Left lobe of liver (tissue), 2 donors: Measurements from ENCODE around the gene UBE3B. TPM values are rescaled to one million over a fixed set of nuclear protein-coding genes. Genes with fewer than 3 reads are reported as not detected.

Experiments used
- ATAC-seq: fragments of 200-7000 bp; cut with Tn5 transposase; one replicate; pipeline ENCODE4 v1.9.1; 2020; ENCODE audit warnings: mild to moderate bottlenecking, moderate library complexity
- DNase-seq: peaks from one replicate; pipeline ENCODE4 v3.0.0-alpha.2; 2020; ENCODE audit warnings: low spot score
- total RNA-seq: library from RNA; stranded (reverse); gene quantifications from one replicate; pipeline ENCODE4 v1.2.1, GENCODE V29; 2021
- donor health status: DM: no; HTN: no; CAD: no; lungs with moderate emphysema.
- donor health status: DM: no; HTN: yes; CAD: no.

UBE3B gene
- total RNA-seq, 1 donor from 2014 or later: 19.2 TPM

DNA sequence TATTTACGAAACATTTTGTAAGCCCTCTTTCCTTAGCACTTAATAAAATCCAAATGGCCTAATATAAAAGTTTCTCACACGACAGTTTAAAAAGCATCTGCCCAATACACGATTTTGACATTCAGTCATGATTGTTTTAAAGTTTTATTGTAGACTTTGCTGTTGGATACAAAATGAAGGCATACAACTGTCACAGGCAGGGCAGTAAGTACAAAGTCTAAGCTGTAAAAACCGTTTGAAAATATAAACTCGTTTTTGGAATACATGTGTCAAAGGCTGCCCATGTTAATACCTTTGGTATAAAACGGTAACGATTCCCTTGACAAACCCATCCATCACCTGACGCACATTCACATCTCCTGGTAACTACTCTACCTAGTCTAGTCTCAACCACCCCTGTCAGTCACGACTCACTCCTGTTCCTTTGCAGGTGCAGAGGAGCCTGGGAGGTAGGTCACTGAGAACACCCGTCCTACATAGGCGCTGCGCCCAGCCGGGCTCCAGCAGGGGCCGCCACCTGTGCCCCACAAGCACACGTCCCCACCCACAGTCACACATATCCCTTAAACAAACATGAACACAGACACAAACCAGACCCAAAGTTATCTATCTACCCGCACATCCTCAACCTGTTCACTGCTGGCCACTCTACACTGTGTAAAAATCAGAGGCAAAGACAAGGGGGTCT lies 27.4 kb upstream of the UBE3B start:
- DNase-seq: no peak
- no peak for ATAC-seq

DNA sequence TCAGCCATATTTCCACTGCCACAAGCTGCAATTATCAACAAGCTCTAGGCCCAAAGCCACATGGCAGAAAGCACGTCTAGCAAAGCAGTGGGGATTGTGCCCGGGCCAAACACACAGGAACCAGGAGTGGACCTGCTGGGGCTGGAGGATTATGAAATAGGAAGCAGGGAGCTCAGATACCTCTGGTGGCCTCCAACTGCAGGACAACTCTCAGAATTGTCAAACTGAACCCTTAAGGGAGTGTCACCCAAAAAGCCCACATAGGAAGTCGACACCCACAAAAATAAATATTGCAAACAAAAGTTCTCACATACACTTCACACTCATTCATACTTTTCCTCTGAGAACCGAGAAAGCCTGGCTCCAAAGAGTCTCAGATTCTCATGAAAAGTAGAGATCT lies 26.5 kb upstream of the UBE3B start:
- ATAC-seq (peak; percentile 92), DNase-seq (peak; percentile 71)

DNA sequence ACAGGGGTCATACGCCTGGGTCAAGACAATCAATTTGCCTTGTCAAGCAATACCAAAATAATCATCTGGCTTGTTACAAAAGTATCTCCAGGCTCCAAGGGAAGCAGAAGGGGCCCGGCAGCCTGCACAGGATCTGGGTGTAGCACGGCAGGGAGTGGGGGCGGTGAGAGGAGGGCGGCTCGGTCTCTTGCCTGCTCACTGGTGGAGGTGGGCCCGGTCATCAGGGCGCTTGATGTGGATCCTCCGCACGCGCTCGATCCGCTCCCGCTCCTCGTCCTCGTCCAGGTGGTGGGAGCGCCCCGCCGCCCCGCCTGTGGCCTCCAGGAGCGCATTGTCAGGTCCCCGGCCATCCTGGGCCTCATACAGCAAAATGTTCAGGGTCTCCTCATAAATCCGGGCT lies 26.0 kb upstream of the UBE3B start:
- ATAC-seq (no peak), DNase-seq (no peak)

DNA sequence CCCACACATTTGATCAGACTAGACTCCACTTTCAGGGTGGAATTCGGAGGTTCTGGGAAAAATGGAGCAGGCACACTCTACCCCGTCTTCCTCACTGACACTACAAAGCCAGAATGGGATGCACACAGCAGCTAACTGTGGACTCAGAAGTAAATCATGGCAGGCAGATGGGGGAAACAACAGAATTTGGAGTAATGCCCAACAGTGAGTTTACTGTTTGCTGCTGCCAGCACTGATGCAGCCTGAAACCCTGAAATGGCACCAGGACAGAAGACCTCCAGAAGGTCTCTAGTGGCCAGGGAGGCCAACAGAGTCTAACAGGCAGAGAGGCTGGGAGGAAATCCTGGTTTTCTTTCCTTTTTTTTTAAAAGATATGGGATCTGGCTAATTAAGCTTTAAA lies 24.9 kb upstream of the UBE3B start:
- DNase-seq (no peak), ATAC-seq (no peak)

DNA sequence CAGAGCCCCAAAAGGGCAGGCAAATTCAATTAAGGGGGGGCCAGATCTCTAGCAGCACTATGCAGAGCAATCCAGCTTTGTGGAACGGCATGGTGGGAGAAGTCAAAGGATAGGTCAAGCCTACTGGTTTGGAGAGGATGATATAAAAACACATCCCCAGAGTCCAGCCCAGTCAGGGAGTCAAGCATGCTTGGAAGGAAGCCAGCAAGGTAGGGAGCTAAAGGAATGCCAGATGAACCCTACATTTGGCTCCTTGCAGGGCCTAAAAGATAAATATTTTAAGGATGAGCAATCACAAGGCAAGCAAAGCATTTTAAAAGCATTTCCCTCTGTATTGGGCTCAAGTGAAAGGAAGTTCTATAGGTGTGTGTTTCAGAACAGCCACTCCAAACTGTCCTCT lies 21.7 kb upstream of the UBE3B start:
- ATAC-seq: no peak
- DNase-seq: no peak

DNA sequence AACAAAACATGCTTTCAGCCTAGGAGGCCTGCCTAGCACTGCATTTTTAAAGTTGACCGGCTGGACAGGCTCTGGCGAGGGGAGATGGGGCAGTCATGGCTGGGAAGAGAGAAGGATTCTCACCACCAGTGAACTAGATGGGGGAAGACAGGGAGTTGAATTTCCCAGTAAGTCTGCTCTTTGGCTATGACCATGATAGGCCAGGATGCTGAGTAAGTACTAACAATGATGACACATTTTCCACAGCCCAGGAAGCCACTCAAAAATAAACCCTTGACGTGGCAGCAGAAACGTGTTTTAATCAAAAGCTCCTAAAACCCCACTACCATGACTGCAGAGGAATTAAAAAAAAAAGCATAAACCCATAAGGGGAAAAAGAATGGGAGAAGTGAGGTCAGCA lies 19.3 kb upstream of the UBE3B start:
- DNase-seq (no peak), ATAC-seq (no peak)

DNA sequence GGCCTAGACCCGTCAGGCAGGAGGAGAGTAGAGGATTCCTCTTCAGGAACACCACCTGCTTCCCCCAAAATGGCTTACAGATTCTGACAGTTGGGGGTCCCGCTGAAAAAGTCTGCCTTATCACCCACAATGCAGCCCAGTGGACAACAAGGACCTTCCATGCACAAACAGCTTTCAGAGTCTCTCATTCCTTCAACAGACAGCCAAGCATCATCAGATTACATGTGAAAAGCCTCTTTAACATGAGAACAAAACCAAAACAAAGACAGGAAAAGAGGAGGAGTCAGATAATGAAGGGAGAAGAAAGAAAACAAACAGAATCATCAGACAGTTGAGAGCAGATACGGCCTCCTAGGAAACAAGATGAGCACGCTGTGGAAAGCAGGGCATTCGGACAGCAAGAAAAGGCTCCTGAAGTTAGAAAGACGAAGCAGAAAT lies 18.6 kb upstream of the UBE3B start:
- no peak for ATAC-seq
- DNase-seq: no peak

DNA sequence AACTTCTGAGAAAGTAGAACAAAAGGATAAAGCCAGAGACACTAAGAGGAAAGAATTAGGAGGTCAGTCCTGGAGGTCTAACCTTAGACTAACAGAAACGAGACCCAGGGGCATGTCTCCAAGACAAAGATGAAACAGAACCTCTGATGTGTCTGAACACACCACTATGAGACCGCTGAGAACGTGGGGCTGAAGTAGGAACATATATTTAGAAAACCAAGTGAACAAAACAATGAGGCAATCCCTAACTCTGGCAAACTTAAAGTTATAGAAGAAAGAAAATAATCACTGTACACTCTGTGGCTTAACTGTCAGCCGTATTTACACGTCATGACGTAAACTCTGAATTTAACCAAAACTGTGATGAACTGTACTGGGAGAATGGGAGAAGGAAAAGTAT lies 18.2 kb upstream of the UBE3B start:
- no peak for ATAC-seq
- DNase-seq: no peak

DNA sequence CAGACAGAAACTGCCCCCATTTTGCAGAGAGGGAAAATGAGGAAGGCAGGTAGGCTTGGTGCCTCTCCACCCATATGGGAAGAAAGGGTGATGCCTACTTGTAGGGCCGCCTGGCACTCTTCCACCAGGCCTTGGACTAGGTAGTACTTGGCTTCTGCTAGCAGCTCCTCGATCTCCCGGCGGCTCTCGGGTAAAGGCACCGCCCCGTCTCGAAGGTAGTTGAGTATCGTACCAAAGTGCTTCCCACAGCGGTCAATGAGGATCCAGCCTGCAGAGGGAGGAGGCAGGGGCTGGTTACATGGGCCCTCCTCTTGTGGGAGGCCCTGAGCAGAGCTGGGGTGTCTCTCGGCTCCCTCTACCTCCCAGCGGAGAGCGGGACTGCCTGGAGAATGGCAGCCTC lies 16.9 kb upstream of the UBE3B start:
- DNase-seq (no peak), ATAC-seq (no peak)

DNA sequence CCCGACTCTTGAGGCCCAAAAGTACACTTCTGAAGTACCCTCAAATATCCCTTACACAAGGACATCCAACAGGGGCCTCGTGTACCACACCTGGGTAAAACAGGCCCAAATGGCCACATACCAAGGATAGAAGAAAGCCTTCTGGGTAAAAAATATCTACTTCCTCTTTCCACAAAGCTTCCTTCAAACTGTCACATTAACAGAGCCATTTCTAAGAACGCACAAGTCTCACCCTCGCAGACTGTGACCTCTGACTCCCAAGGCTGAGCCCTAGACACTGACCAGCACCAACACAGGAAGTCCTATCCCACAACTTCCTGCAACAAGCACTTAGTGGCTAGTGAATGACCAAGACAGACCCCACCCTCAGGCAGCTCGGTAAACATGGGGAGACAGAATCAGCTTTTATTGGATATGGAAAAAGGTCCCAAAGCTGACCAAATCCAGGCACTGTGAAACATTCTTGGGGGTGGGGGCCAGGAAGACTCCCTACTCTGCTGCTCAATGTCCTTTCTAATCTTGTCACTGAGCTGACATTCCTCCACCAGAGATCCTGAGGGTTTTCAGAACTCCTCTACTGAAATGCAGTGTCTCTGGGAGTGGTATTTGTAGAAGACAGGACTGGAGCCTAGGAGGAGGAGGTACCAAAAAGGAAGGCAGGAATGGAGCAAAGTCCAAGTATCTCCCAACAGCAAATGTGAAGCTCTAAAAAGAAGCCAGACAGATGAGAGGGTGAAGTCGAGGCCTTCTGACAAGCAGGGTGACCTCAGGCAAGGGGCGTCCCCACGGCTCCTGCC lies 16.2 kb upstream of the UBE3B start:
- DNase-seq (no peak), ATAC-seq (peak; percentile 69)

DNA sequence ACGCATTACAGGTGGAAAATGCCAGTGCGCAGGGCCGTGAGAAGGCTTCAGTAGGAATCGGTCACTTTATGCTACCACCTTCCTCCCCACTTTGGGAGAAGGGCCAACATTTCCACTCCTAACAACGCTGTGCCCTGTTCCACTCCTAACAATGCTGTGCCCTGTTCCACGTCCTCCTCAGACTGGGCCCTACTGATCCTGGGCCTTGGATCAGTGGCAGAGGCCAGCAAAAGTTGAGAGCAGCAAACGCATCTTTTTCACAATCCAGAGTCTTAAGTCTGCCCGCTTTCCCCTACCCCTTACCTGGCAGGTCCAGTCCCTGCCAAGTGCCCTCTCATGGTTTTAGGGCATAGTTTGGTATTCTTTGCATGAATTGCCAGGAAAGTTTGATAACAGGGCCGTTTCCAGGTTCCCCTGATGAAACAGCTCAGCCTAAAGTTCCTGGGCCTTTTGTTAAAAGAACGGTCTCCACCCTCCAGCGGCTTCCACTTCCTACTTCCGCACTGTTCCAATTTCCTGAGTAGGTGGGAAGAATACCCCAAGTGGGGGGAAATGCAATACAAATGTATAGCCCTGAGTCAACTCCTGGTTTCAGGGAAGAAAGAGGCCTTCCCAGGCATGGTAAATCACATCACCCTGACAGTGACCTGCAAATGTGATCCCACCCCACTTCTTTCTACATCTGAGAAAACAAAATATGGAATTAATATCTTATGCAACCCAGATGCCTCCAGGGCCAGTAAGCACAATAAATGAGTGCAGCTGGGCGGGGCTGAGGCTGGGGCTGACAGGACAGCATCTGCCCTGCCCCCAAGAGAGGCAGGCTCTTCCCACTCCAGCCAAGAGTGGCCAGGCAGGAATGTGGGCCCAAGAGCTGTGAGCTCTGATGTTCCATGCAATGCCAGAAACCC lies 15.3 kb upstream of the UBE3B start:
- DNase-seq: no peak
- peak; percentile 45 for ATAC-seq

DNA sequence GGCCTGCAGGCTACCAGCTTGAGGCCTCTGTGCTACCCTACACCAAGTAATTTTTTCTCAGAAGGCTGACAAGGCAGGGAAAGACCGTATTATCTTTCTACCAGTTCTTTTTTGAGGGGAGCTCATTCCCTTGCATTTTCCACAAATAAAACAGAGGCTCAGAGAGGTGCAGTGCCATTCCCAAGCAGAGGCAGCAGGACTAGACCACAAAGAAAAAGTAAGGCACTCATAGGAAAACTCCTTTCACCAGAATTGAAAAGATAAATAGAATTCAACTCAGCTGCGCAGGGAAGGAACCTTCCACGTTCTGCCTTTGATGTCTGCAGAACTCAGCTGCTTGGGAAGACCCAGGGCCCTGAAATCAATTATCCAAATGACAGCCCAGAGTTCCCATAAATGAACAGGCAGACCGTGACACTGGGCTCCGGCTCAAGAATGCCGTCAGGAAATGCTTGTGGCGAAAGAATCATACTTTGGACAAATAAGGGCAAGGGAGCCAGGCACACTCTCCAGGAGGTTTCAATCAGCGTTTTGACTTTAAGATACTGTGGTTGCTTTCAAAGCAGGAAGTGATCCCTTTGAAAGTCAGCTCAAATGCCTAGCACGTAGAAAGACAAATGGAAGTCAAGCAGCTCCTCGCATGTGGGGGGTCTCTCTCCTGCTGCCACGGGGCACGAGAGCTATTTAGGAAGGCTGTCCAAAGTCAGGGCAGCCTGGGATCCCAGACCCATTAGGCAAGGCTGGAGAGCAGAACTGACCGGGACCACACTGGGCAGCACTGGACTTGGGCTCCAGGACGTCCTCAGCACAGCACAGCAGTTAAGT lies 14.4 kb upstream of the UBE3B start:
- ATAC-seq (peak; percentile 59), DNase-seq (peak; percentile 56)

DNA sequence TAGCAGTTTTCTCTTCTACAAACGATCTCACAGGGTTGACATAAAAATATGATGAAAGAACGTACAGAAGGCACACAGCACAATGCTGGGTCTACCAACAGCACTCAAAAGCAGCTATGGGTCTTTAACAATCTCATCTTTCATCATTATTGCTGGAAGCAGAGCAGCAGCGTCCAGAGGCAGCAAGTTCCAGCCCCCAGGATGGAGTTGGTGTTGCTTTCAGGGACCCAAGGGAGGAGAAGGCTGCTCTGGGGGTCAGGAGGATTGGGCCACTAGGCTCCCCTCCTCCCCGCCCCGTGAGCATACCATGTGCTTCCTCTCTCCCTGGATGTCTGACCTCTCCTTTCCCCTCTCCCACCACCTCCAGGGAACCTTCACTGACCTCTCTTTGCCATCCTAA lies 13.7 kb upstream of the UBE3B start:
- DNase-seq (no peak), ATAC-seq (no peak)

DNA sequence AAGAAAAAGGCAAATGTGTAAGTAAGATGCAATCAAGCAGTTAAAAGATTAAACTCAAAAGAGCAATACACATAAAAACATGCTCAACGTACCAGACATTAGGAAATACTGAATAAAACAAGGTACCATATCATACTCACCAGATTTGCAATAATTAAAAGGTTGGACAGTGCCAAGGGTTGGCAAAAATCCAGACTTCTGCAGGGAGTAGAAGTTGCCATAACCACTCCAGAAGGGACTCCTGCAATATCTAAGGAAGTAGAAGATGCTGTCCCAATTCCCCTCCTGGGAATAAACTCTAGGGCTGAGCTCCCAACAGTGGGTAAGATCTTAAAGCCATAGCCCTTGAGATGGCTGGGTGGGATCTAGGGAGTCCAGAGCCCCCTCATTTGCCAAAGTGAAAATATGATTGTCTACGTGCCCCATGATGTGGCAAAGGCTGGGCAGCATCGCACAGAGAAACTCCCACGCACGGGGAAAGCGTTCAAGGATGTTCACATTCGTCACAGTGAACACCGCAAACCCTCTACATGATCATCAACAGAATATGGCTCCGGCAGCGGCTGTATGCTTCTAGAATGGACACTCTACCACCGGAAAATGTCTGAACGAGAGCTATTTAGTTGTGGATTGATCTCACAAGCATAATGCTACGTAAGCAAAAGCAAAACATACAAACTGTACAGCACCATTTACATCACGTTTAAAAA lies 12.6 kb upstream of the UBE3B start:
- DNase-seq (no peak), ATAC-seq (no peak)

DNA sequence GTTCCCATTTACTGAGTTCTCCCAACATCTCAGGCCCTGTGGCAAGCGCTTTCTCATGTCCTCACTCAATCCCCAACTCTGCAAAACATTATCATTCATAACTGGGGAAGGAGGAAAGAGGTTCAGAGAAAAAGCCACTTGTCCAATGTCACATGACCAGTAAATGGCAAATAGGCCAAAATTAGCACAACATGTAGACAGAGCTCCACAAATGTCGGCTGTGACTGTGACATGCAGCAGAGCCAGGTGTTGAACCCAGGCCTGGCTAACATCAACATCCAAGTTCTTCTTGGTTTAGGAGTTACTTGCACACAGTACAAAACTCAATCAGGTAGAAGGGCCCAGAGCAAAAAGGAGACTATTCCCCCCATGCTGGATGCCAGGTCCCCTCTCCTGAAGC lies 11.1 kb upstream of the UBE3B start:
- ATAC-seq (no peak), DNase-seq (no peak)

DNA sequence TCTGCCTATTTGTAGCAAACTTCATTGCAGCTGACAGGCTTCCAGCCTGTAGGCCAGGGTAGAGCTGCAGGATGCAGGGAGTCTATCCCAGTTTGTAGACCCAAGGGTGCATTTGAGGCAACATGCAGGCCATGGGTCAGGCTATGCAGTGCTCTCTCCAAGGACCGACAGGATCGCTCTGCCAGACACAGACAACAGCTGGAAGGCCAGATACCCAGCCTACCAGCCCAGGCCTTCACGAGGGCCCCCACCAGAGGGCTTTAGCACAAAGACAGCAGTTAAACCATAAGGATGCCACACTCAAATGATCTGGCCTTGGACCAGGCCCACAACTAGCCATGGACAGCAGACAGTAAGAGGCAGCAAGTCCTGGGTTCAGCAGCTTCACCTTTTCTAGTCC lies 10.6 kb upstream of the UBE3B start:
- no peak for DNase-seq
- ATAC-seq: no peak

DNA sequence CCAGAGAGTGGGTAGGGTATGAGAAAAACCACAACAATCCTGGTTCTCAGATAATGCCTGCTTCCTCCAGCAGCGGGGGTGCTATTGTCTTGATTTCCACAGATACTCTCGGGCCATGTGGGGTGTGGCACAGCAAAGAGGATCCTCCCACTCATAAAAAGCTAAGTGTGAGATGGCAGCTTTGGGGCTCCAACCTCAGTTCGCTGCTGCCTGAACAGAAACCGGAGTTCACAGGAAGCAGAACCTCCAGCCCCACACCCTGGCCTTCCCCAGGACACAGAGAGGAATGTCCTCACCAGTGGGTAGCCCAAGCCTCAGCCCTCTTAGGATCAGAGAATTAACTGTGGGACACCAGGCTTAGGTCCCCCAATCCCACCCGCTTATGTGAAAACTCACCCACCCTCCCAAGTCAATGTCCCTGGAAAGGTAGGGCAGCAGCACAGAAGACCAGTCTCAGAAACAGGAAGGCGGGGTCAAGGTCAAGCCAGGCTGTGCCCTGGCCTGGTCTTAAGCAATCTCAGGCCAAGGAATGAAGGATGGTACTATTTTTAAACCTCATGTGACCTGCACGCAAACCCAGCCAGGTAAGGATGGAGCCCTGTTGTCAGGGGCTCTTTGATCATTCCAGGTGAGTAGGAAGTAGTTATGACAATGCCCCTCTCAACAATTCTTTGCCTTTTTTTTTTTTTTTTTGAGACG lies 9.3 kb upstream of the UBE3B start:
- DNase-seq (no peak), ATAC-seq (peak; percentile 51)

DNA sequence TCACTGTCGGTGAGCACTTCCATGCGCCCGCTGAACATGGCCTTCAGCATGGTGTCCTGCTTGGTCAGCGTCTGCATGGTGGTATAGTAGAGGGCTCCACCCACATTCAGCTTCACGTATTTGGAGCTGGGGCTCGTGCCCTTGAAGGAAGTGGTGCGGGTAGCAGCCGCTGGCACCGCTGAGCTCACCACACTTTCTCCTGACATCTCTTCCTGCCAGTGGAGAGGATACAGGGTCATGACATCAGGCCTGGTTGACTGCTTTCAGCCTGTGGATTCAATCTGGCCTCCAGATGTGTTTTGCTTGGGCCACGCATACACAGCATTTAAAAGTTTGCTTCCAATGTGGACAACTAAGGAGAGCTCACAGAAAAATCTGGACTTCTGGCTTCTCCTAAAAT lies 7.9 kb upstream of the UBE3B start:
- ATAC-seq (no peak), DNase-seq (no peak)

DNA sequence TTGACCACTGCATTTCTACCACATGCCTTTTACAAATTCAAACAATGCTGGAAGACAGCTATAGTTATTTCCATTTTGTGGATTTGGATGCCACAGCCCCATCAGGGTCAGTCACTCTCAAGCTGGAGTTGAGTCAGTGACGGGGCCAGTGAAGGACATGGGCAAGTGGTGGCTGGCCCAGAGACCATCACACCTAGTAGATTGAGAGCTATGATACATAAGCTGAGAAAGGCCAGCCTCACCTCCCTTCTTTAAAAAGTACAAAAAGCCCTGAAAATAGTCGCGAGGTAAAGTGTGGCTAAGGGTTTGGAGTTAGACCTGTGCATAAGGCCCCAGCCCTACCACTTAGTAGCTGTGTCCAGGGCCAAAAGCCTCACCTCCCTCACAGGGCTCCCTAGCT lies 4.4 kb upstream of the UBE3B start:
- DNase-seq: no peak
- ATAC-seq: no peak
